Activated CD8-positive, alpha-beta T cell treated with anti-CD3 and anti-CD28 coated beads, Interleukin-2, amount 10 ng/mL, durations not matched to agents 7 days and 5 days (primary cell): ENCODE measurements around the gene RASSF7. TPM values are rescaled to one million over a fixed set of nuclear protein-coding genes. Genes with fewer than 3 reads are reported as not detected.

Experiments used
- ATAC-seq: fragments of 150-1000 bp; cut with Tn5 transposase; one replicate; pipeline ENCODE4 v1.10.0; 2021; ENCODE audit warnings: moderate library complexity
- CTCF ChIA-PET: fragments of 350-600 bp; sonication (Branson Sonifier 250); formaldehyde crosslinking; loops from one replicate; lab custom pipeline; 2021; ENCODE audit warnings: antibody characterized with exemption; lab: Charles Lee
- POLR2A ChIA-PET: fragments of 350-600 bp; sonication (Branson Sonifier 250); formaldehyde crosslinking; loops from one replicate; lab custom pipeline; 2021; ENCODE audit warnings: antibody characterized with exemption; lab: Charles Lee
- DNase-seq: peaks from one replicate; pipeline ENCODE4 v3.0.0-alpha.2; 2020
- H3K27ac Mint-ChIP-seq: one replicate; pipeline ENCODE4 v1.8.0; 2021; ENCODE audit warnings: mild to moderate bottlenecking, mixed read lengths
- H3K27me3 Mint-ChIP-seq: one replicate; pipeline ENCODE4 v1.8.0; 2021; ENCODE audit warnings: low read depth, mixed read lengths
- H3K36me3 Mint-ChIP-seq: one replicate; pipeline ENCODE4 v1.8.0; 2021; ENCODE audit warnings: low read depth, mixed read lengths
- H3K4me1 Mint-ChIP-seq: one replicate; pipeline ENCODE4 v1.8.0; 2021; ENCODE audit warnings: low read depth, mixed read lengths
- H3K4me3 Mint-ChIP-seq: one replicate; pipeline ENCODE4 v1.8.0; 2021; ENCODE audit warnings: mild to moderate bottlenecking, mixed read lengths
- H3K9me3 Mint-ChIP-seq: one replicate; pipeline ENCODE4 v1.8.0; 2022; ENCODE audit warnings: mixed read lengths; ENCODE audit not compliant: insufficient read depth
- total RNA-seq, 2 experiments: library from RNA; stranded (reverse); gene quantifications; one replicate each; pipeline ENCODE4 v1.2.3, GENCODE V29; 2021

RASSF7 gene
- total RNA-seq, 2 experiments from 2014 or later = 32.2 to 36.1 TPM

- DNase-seq = no peak
- no peak overlapping the region for H3K4me3 Mint-ChIP-seq
- no peak overlapping the region for H3K27ac Mint-ChIP-seq
- ChIA-PET CTCF (interaction anchor here (1.0 kb wide), 1 partner anchor 9 kb away, joined by 5 read pairs; no protein-coding TSS in a partner anchor), POLR2A (no interaction called here)
- ATAC-seq = no peak
- H3K9me3 Mint-ChIP-seq = no peaks in the 10 kb centered on the region
- H3K36me3 Mint-ChIP-seq = peaks cover 2% of the 10 kb centered on the region
- H3K4me1 Mint-ChIP-seq = no peaks in the 10 kb centered on the region
- H3K27me3 Mint-ChIP-seq = no peaks in the 10 kb centered on the region
Measured at GRCh38 chr11:528166-528814, 32.5 kb upstream of the RASSF7 start.

GRCh38 chr11:528815-529727, 31.7 kb upstream of the RASSF7 start:
- Mint-ChIP-seq H3K4me3 (no peak overlapping the region), H3K36me3 (peaks cover 2% of the 10 kb centered on the region), H3K27ac (no peak overlapping the region), H3K4me1 (peaks cover 4% of the 10 kb centered on the region), H3K9me3 (no peaks in the 10 kb centered on the region), H3K27me3 (no peaks in the 10 kb centered on the region)
- ChIA-PET CTCF (no interaction called here), POLR2A (no interaction called here)
- DNase-seq (no peak), ATAC-seq (no peak)

DNA sequence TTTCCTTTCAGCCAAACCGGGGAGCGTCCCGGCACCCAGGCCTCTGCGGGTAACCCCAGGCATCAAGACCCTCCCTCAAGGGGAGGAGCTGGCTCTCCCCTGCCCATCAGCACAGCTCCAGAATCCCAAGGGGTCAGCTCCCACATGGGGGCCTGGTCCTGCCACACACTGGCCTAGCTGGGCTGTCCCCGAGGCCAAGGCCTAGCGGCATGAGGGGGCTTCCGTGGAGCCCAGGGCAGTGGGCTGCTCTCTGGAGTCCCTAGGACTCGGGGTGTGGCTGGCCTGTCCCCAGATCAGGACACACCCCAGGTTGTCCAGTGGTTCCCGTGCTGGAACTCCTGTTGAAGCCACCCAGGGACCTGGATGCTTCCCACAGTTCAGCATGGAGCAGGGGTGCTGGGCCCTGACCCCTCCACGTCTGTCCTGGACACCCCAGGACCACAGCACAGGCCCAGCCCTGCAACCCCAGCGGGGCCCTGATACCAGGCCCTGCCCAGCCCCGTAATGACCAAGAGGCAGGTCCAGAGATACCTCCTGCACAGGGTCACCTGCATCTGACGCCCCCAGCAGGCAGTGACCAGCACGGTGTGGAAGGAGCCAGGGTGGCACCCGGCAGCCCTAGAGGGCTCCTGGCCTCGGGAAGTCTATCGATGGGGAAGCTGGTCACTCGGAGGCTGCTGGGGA, 30.9 kb upstream of the RASSF7 start:
- no peak for ATAC-seq
- DNase-seq = no peak
- Mint-ChIP-seq H3K27ac (no peak overlapping the region), H3K4me1 (peaks cover 7% of the 10 kb centered on the region), H3K9me3 (no peaks in the 10 kb centered on the region), H3K4me3 (no peak overlapping the region), H3K27me3 (no peaks in the 10 kb centered on the region), H3K36me3 (peaks cover 2% of the 10 kb centered on the region)
- ChIA-PET CTCF (no interaction called here), POLR2A (no interaction called here)

- H3K9me3 Mint-ChIP-seq = no peaks in the 10 kb centered on the region
- H3K4me1 Mint-ChIP-seq = peaks cover 8% of the 10 kb centered on the region
- H3K4me3 Mint-ChIP-seq = no peak overlapping the region
- H3K27me3 Mint-ChIP-seq = no peaks in the 10 kb centered on the region
- no peak overlapping the region for H3K27ac Mint-ChIP-seq
- CTCF ChIA-PET = no interaction called here
- H3K36me3 Mint-ChIP-seq = peaks cover 2% of the 10 kb centered on the region
- ATAC-seq (no peak), DNase-seq (no peak)
- POLR2A ChIA-PET = interaction anchor here (0.7 kb wide), 1 partner anchor 13 kb away, joined by 3 read pairs; no protein-coding TSS in a partner anchor
Measured at GRCh38 chr11:530960-531831, 29.6 kb upstream of the RASSF7 start.

DNA sequence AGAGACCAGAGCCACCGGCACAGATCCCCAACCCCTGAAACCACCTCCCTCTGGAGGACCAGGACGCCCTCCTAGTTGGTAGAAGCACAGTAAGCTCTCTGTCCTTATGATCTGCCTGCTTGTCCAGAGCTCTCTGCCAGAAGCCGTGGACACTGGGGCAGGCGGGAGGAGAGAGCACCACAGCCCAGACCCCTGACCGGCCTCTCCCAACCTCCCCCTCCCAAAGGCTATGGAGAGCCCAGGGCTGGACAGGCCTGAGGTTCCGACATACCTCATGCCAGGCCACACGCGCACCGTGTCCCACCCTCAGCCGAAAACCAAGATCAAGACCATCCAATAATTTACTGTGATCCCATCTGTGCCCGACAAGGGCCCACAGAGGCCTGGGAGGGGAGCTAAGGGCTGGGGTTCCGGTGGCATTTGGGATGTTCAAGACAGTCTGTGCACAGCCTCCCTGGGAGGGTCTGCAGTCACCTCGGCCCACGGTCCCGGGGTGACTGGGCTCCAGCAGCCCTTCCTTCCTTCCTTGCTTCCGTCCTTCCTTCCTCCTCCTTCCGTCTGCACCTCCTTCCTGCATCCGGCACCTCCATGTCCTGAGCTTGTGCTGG, 28.7 kb upstream of the RASSF7 start:
- Mint-ChIP-seq H3K27ac (no peak overlapping the region), H3K4me3 (no peak overlapping the region), H3K9me3 (no peaks in the 10 kb centered on the region), H3K27me3 (no peaks in the 10 kb centered on the region), H3K36me3 (peaks cover 2% of the 10 kb centered on the region), H3K4me1 (peaks cover 11% of the 10 kb centered on the region)
- no peak for ATAC-seq
- ChIA-PET POLR2A (interaction anchor here (0.7 kb wide), 1 partner anchor 12 kb away, joined by 3 read pairs; no protein-coding TSS in a partner anchor), CTCF (interaction anchor here (0.9 kb wide), 1 partner anchor 13 kb away, joined by 3 read pairs; no protein-coding TSS in a partner anchor)
- no peak for DNase-seq

GRCh38 chr11:532527-532985, 28.2 kb upstream of the RASSF7 start:
- Mint-ChIP-seq H3K4me3 (no peak overlapping the region), H3K27me3 (no peaks in the 10 kb centered on the region), H3K36me3 (peaks cover 2% of the 10 kb centered on the region), H3K27ac (no peak overlapping the region), H3K4me1 (peaks cover 15% of the 10 kb centered on the region), H3K9me3 (no peaks in the 10 kb centered on the region)
- DNase-seq (no peak), ATAC-seq (no peak)
- ChIA-PET POLR2A (no interaction called here), CTCF (interaction anchor here (0.9 kb wide), 1 partner anchor 14 kb away, joined by 3 read pairs; no protein-coding TSS in a partner anchor)

GRCh38 chr11:532986-533585, 27.7 kb upstream of the RASSF7 start:
- H3K4me3 Mint-ChIP-seq = no peak overlapping the region
- DNase-seq = no peak
- peaks cover 21% of the 10 kb centered on the region for H3K4me1 Mint-ChIP-seq
- H3K36me3 Mint-ChIP-seq = peaks cover 2% of the 10 kb centered on the region
- ChIA-PET CTCF (interaction anchor here (1.9 kb wide), 1 partner anchor 14 kb away, joined by 7 read pairs; no protein-coding TSS in a partner anchor), POLR2A (no interaction called here)
- H3K9me3 Mint-ChIP-seq = no peaks in the 10 kb centered on the region
- ATAC-seq = no peak
- no peak overlapping the region for H3K27ac Mint-ChIP-seq
- no peaks in the 10 kb centered on the region for H3K27me3 Mint-ChIP-seq

DNA sequence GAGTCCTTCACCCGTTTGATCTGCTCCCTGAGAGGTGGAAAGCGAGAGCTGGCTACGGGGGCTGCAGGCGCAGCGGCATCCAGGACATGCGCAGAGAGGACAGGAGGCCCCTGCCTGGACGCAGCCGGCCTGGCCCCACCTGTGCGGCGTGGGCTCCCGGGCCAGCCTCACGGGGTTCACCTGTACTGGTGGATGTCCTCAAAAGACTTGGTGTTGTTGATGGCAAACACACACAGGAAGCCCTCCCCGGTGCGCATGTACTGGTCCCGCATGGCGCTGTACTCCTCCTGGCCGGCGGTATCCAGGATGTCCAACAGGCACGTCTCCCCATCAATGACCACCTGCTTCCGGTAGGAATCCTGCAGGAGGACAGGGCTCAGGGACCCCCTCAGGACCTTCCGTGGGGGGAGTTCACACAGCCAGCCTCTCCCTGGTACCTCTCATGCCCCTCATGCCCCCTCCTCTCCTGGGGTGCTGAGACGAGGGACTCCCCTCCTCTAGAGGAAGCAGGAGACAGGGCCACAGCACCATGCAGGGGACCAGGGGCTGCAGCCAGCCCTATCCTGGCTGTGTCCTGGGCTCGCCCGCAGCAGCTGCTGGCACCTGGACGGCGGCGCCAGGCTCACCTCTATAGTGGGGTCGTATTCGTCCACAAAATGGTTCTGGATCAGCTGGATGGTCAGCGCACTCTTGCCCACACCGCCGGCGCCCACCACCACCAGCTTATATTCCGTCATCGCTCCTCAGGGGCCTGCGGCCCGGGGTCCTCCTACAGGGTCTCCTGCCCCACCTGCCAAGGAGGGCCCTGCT, 27.0 kb upstream of the RASSF7 start:
- H3K27me3 Mint-ChIP-seq = no peaks in the 10 kb centered on the region
- no peak overlapping the region for H3K27ac Mint-ChIP-seq
- H3K4me1 Mint-ChIP-seq = peaks cover 26% of the 10 kb centered on the region
- ATAC-seq (no peak), DNase-seq (no peak)
- no peaks in the 10 kb centered on the region for H3K9me3 Mint-ChIP-seq
- POLR2A ChIA-PET = interaction anchor here (1.2 kb wide), 1 partner anchor 83 kb away, joined by 3 read pairs; the partner anchor contains the start of gene PTDSS2
- peaks cover 2% of the 10 kb centered on the region for H3K36me3 Mint-ChIP-seq
- CTCF ChIA-PET = interaction anchor here (1.9 kb wide), 1 partner anchor 15 kb away, joined by 7 read pairs; no protein-coding TSS in a partner anchor
- peak overlapping the region; percentile 71 for H3K4me3 Mint-ChIP-seq

GRCh38 chr11:534396-535209, 26.2 kb upstream of the RASSF7 start:
- Mint-ChIP-seq H3K4me1 (peaks cover 26% of the 10 kb centered on the region), H3K27me3 (no peaks in the 10 kb centered on the region), H3K27ac (peak overlapping the region; percentile 49), H3K36me3 (peaks cover 2% of the 10 kb centered on the region), H3K4me3 (peak overlapping the region; percentile 71), H3K9me3 (no peaks in the 10 kb centered on the region)
- ATAC-seq (no peak), DNase-seq (no peak)
- ChIA-PET POLR2A (interaction anchor here (1.2 to 1.9 kb wide), 2 partner anchors 84 to 192 kb away, joined by 3 to 4 read pairs; partner anchors contain the start of gene PTDSS2), CTCF (interaction anchor here (1.9 kb wide), 1 partner anchor 16 kb away, joined by 7 read pairs; no protein-coding TSS in a partner anchor)
